ENCODE results near the gene CTNNA3. TPM values are rescaled to one million over a fixed set of nuclear protein-coding genes. Genes with fewer than 3 reads are reported as not detected.

CTNNA3 gene
- total and polyA plus RNA-seq, 2 of the 4 experiments (the other 2 are of a cell fraction) = 0.19 to 0.90 TPM

- no peaks in the 10 kb centered on the region for H3K27me3 ChIP-seq (ENCODE audit: control insufficient read depth, insufficient read depth, low read length)
- WGBS, 2 experiments (ENCODE audit: extremely low coverage in 2 of 2, insufficient read length in 1 of 2) = no CpG with 5 or more reads among the region's 2 CpGs
- H3K23ac ChIP-seq (ENCODE audit: low read depth, low read length) = no peak overlapping the region
- H3K79me1 ChIP-seq (ENCODE audit: low read depth in 1 of 2, low read length in 2 of 2) = no peaks in the 10 kb centered on the region
- H3K4me3 ChIP-seq (ENCODE audit: insufficient read depth, low read depth, low read length) = no peak overlapping the region
- no peak overlapping the region for H2AFZ ChIP-seq (replicated peaks; ENCODE audit: low read length, poor library complexity)
- H3K9me1 ChIP-seq (ENCODE audit: insufficient read depth, low read length) = no peaks in the 10 kb centered on the region
- DNase-seq (no peak), ATAC-seq (ENCODE audit: low read depth) (no peak)
- H4K91ac ChIP-seq (ENCODE audit: insufficient read depth, low read depth, low read length) = no peak overlapping the region
- no peak overlapping the region for H3K4ac ChIP-seq (ENCODE audit: low read depth, low read length)
- ChIA-PET CTCF (no interaction called here), POLR2A (ENCODE audit: unreplicated experiment) (no interaction called here)
- no peak overlapping the region for H2AK9ac ChIP-seq (replicated peaks; ENCODE audit: low read depth, low read length, poor library complexity)
- no peaks in the 10 kb centered on the region for H3K4me1 ChIP-seq (ENCODE audit: control insufficient read depth, insufficient read depth, low read length)
- H2BK15ac ChIP-seq (ENCODE audit: low read depth, low read length) = no peak overlapping the region
- H2BK120ac ChIP-seq (ENCODE audit: low read depth, low read length) = no peak overlapping the region
- TF ChIP-seq MAFK (IDR thresholded peaks at IDR 0.05; ENCODE audit: low read depth, low read length) = no peak
- TF ChIP-seq, protein P1, sequence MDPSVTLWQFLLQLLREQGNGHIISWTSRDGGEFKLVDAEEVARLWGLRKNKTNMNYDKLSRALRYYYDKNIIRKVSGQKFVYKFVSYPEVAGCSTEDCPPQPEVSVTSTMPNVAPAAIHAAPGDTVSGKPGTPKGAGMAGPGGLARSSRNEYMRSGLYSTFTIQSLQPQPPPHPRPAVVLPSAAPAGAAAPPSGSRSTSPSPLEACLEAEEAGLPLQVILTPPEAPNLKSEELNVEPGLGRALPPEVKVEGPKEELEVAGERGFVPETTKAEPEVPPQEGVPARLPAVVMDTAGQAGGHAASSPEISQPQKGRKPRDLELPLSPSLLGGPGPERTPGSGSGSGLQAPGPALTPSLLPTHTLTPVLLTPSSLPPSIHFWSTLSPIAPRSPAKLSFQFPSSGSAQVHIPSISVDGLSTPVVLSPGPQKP (IDR thresholded peaks at IDR 0.05; ENCODE audit: borderline replicate concordance, low read depth, low read length) = no peak
- no peak for TF ChIP-seq BHLHE40 (IDR thresholded peaks at IDR 0.05; ENCODE audit: low read depth, low read length)
- TF ChIP-seq CEBPB (IDR thresholded peaks at IDR 0.05; ENCODE audit: low read depth, low read length) = no peak
- TF ChIP-seq POLR2A (IDR thresholded peaks at IDR 0.05; ENCODE audit: low read depth, low read length) = no peak
- TF ChIP-seq RCOR1 (IDR thresholded peaks at IDR 0.05; ENCODE audit: insufficient replicate concordance, low read length) = no peak
- no peak for TF ChIP-seq MAZ (IDR thresholded peaks at IDR 0.05; ENCODE audit: borderline replicate concordance, low read depth, low read length)
- TF ChIP-seq RAD21 (IDR thresholded peaks at IDR 0.05; ENCODE audit: low read length) = no peak
- intact Hi-C loops (cut with micrococcal nuclease) (no loop called here), in situ Hi-C loops (cut with MboI; ENCODE audit: low sequenced_read_pairs) (no loop called here), dilution Hi-C loops (cut with HindIII; ENCODE audit: low sequenced_read_pairs, unreplicated experiment) (no loop called here)
- H4K5ac ChIP-seq (ENCODE audit: low read depth, low read length) = no peak overlapping the region
- H4K20me1 ChIP-seq (ENCODE audit: insufficient read depth, low read length) = no peaks in the 10 kb centered on the region
- H4K8ac ChIP-seq (ENCODE audit: low read depth in 2 of 2, low read length in 2 of 2) = no peak overlapping the region
- no peak overlapping the region for H2BK5ac ChIP-seq (ENCODE audit: low read depth, low read length, poor library complexity, severe bottlenecking)
- no peak overlapping the region for H2AK5ac ChIP-seq (ENCODE audit: low read depth, low read length)
- no peak overlapping the region for H3K56ac ChIP-seq (ENCODE audit: extremely low read depth, insufficient read depth, low read length)
- no peak overlapping the region for H3K4me2 ChIP-seq (ENCODE audit: low read depth, low read length)
- BruUV-seq (replicated peaks) = no TSS peak
- no peak overlapping the region for H3K18ac ChIP-seq (ENCODE audit: low read depth, low read length)
- no peaks in the 10 kb centered on the region for H3K9me3 ChIP-seq (ENCODE audit: control insufficient read depth, insufficient read depth, low read length)
- H3K36me3 ChIP-seq (ENCODE audit: control insufficient read depth, insufficient read depth, low read length) = no peaks in the 10 kb centered on the region
- H2BK20ac ChIP-seq (ENCODE audit: low read depth, low read length) = no peak overlapping the region
- H3K9ac ChIP-seq (ENCODE audit: low read depth, low read length) = no peak overlapping the region
- H3K14ac ChIP-seq (replicated peaks; ENCODE audit: low read depth, low read length) = no peak overlapping the region
- H3K27ac ChIP-seq (ENCODE audit: insufficient read depth, low read length) = no peak overlapping the region
Measured at GRCh38 chr10:67127441-67127840, 568.6 kb downstream of the CTNNA3 start.
